Epithelial cell of proximal tubule (primary cell): ENCODE data around the gene ELOA2. TPM values are rescaled to one million over a fixed set of nuclear protein-coding genes. Genes with fewer than 3 reads are reported as not detected.

Source experiments
- DNase-seq: peaks from one replicate; pipeline ENCODE4 v3.0.0-alpha.2; 2011; ENCODE audit warnings: low read depth
- H3K4me3 ChIP-seq: 2 replicates; pipeline ENCODE4 v1.5.1; 2011; ENCODE audit warnings: low read depth, mild to moderate bottlenecking, low read length
- CTCF ChIP-seq: conservative IDR thresholded peaks from 2 replicates; pipeline ENCODE4 v1.5.1; 2012; ENCODE audit warnings: low read depth, mild to moderate bottlenecking, low read length
- total RNA-seq: library from RNA; depleted of rRNA; stranded (reverse); fragments of >200 nt; gene quantifications from 2 replicates; pipeline ENCODE4 v1.2.3, GENCODE V29; 2015

Gene ELOA2
- not detected in 2 replicates for total RNA-seq

DNA sequence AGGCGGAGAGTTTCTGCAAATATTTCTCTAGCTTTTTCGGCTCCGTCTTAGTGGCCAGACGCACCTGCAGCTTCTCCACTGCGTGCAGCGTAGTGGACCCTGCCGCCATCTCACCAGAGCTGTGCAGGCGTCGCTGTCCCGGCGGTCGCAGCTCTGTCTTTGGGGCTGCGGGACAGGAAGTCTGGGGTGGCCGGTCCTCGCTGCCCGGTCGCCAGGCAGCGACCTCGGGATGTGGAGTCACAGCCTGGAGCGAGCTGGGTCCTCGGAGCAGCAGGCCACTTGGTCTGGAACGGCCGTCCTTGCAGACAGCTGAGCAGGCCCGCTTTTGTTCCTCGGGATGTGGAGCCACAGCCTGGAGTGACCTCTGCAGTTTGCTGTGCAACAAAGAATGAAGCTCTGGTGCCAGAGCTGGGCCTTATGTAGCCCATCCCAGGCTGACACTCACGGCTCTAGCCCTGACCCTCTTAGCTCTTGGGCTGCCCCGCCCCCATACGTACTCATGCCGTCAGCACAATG lies at the start of gene ELOA2:
Gene ELOA2, minus strand, starts transcription at position 466 of the 516 bp plus-strand sequence. Its CDS starts 357 bp downstream, at position 109.
- no peak for TF ChIP-seq CTCF
- H3K4me3 ChIP-seq = no peak within 1 kb of the TSS
- DNase-seq = no peak

DNA sequence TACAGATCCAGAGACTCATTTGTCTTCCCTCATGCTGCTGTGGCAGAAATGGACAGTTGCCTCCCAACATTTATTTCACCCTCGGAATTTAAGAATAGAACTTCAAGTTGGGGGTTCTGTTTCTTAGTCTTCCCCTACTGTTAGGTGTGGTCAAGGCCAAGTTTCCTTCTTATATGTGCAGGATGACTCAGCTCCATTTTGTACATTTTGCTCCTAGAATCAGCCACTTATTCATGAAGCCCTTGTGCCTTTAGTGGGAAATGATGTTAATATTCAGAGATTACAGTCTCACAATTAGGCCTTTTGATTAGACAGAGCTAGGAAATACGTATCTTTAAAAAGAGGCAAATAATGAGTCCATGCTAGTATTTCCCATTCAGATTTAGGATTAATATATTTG lies 46.2 kb upstream of the ELOA2 start:
- TF ChIP-seq CTCF = no peak
- no peak for DNase-seq
- no peak overlapping the region for H3K4me3 ChIP-seq

DNA sequence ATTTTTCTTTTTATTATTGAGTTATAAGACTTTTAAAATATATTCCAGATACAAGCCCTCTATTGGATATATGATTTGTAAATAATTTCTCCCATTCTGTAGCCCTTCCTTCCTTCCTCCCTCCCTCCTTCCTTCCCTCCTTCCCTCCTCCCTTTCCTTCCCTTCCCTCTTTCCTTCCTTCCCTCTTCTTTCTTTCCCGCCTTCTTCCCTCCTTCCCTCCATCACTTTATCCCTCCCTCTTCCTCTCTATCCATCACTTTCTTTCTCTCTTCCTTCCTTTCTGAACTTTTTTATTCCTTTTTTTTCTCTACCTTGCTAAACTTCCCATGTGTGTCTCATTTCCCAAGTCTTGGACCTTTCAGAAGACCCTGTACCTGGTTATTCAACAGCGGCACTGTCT lies 45.5 kb upstream of the ELOA2 start:
- no peak for TF ChIP-seq CTCF
- no peak overlapping the region for H3K4me3 ChIP-seq
- no peak for DNase-seq

- no peak for DNase-seq
- H3K4me3 ChIP-seq = no peak overlapping the region
- TF ChIP-seq CTCF = no peak
Measured at GRCh38 chr18:47077111-47077510, 41.7 kb upstream of the ELOA2 start.

GRCh38 chr18:47075098-47075883 lies 39.9 kb upstream of the ELOA2 start:
- TF ChIP-seq CTCF = no peak
- DNase-seq = no peak
- no peak overlapping the region for H3K4me3 ChIP-seq

GRCh38 chr18:47067648-47068047 lies 32.2 kb upstream of the ELOA2 start:
- no peak for DNase-seq
- TF ChIP-seq CTCF = no peak
- no peak overlapping the region for H3K4me3 ChIP-seq

DNA sequence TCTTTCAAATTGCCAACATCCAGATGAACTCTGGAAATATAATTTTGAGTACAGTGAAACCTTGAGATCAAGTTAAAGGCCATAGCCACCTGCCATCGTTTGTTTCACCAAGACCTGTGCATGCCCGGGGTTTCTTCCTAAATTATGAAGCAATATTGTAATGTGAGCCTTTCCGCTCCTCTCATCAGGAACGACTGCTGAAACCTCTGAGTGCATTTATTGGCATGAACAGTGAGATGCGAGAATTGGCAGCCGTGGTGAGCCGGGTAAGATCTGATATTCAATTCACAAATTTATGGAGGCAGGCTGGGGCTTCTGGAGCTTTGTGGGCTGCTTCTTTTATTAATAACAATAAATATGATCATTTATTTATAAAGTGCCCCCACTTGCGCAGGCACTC lies 27.7 kb upstream of the ELOA2 start:
- no peak for DNase-seq
- TF ChIP-seq CTCF = no peak
- no peak overlapping the region for H3K4me3 ChIP-seq
